ENCODE results near the gene OGDH. TPM values are rescaled to one million over a fixed set of nuclear protein-coding genes. Genes with fewer than 3 reads are reported as not detected.

OGDH gene
- total RNA-seq, 4 donors from 2014 or later, result 98.6 to 146 (median 127) TPM

GRCh38 chr7:44638611-44639557, 32.5 kb downstream of the OGDH start:
- no peaks in the 10 kb centered on the region for H3K9me3 ChIP-seq
- no peaks in the 10 kb centered on the region for H3K27me3 ChIP-seq
- TF ChIP-seq CTCF (IDR thresholded peaks at IDR 0.05) (no peak), EP300 (IDR thresholded peaks at IDR 0.05) (no peak), POLR2A (IDR thresholded peaks at IDR 0.05) (no peak), POLR2AphosphoS5 (IDR thresholded peaks at IDR 0.05) (no peak)
- no peak overlapping the region for H3K4me3 ChIP-seq
- H3K36me3 ChIP-seq, result no peaks in the 10 kb centered on the region
- peaks cover 71% of the 10 kb centered on the region for H3K4me1 ChIP-seq
- 85% methylated on average over 5 of the region's 5 CpGs for WGBS
- peak; percentile 85 to 87 for DNase-seq (ENCODE audit: low spot score in 2 of 2)
- H3K27ac ChIP-seq, result peak overlapping the region; percentile 97

- peaks cover 62% of the 10 kb centered on the region for H3K4me1 ChIP-seq
- TF ChIP-seq POLR2A (IDR thresholded peaks at IDR 0.05) (no peak), POLR2AphosphoS5 (IDR thresholded peaks at IDR 0.05) (peak in 1 of 3 donors; percentile 47), CTCF (IDR thresholded peaks at IDR 0.05) (no peak), EP300 (IDR thresholded peaks at IDR 0.05) (no peak)
- H3K27ac ChIP-seq, result peak overlapping the region; percentile 97
- peak in 1 of 2 donors; percentile 77 for DNase-seq (ENCODE audit: low spot score in 2 of 2)
- WGBS, result 16% methylated on average over 8 of the region's 8 CpGs
- H3K9me3 ChIP-seq, result no peaks in the 10 kb centered on the region
- no peaks in the 10 kb centered on the region for H3K27me3 ChIP-seq
- H3K4me3 ChIP-seq, result no peak overlapping the region
- H3K36me3 ChIP-seq, result no peaks in the 10 kb centered on the region
Measured at GRCh38 chr7:44639671-44640321, 33.4 kb downstream of the OGDH start.

- Histone ChIP-seq H3K4me1 (peaks cover 28% of the 10 kb centered on the region), H3K9me3 (no peaks in the 10 kb centered on the region), H3K4me3 (no peak overlapping the region), H3K36me3 (peaks cover 24% of the 10 kb centered on the region), H3K27ac (no peak overlapping the region), H3K27me3 (no peaks in the 10 kb centered on the region)
- no peak for DNase-seq (ENCODE audit: low spot score in 2 of 2)
- 92% methylated on average over 1 of the region's 1 CpG for WGBS
- TF ChIP-seq CTCF (IDR thresholded peaks at IDR 0.05) (no peak), EP300 (IDR thresholded peaks at IDR 0.05) (no peak), POLR2AphosphoS5 (IDR thresholded peaks at IDR 0.05) (no peak), POLR2A (IDR thresholded peaks at IDR 0.05) (no peak)
Measured at GRCh38 chr7:44643206-44643605, 36.8 kb downstream of the OGDH start.

GRCh38 chr7:44645254-44645653, 38.8 kb downstream of the OGDH start:
- peaks cover 7% of the 10 kb centered on the region for H3K4me1 ChIP-seq
- no peaks in the 10 kb centered on the region for H3K9me3 ChIP-seq
- H3K4me3 ChIP-seq, result no peak overlapping the region
- no peaks in the 10 kb centered on the region for H3K27me3 ChIP-seq
- DNase-seq (ENCODE audit: low spot score in 2 of 2), result no peak
- no peak for TF ChIP-seq CTCF (IDR thresholded peaks at IDR 0.05)
- no peak for TF ChIP-seq POLR2AphosphoS5 (IDR thresholded peaks at IDR 0.05)
- TF ChIP-seq POLR2A (IDR thresholded peaks at IDR 0.05), result no peak
- no peak for TF ChIP-seq EP300 (IDR thresholded peaks at IDR 0.05)
- WGBS, result 97% methylated on average over 11 of the region's 11 CpGs
- H3K27ac ChIP-seq, result no peak overlapping the region
- H3K36me3 ChIP-seq, result peaks cover 37% of the 10 kb centered on the region

- 73% methylated on average over 2 of the region's 2 CpGs for WGBS
- H3K27ac ChIP-seq, result no peak overlapping the region
- H3K36me3 ChIP-seq, result peaks cover 37% of the 10 kb centered on the region
Measured at GRCh38 chr7:44645696-44646095, 39.3 kb downstream of the OGDH start.

More at GRCh38 chr7:44645696-44646095, 39.3 kb downstream of the OGDH start:
- no peaks in the 10 kb centered on the region for H3K9me3 ChIP-seq
- no peak overlapping the region for H3K4me3 ChIP-seq
- no peaks in the 10 kb centered on the region for H3K27me3 ChIP-seq
- peaks cover 3% of the 10 kb centered on the region for H3K4me1 ChIP-seq
- no peak for TF ChIP-seq POLR2AphosphoS5 (IDR thresholded peaks at IDR 0.05)
- TF ChIP-seq EP300 (IDR thresholded peaks at IDR 0.05), result no peak
- TF ChIP-seq POLR2A (IDR thresholded peaks at IDR 0.05), result no peak
- no peak for TF ChIP-seq CTCF (IDR thresholded peaks at IDR 0.05)
- DNase-seq (ENCODE audit: low spot score in 2 of 2), result no peak

All from suprapubic skin (tissue), 4 donors.